Lower leg skin (tissue), 3 donors: ENCODE measurements around the gene TOP2B.

Experiments used
- POLR2A ChIP-seq, 2 donors: fragments of 450-650 bp; IDR thresholded peaks; one replicate each; pipeline ENCODE4 v1.6.1; 2016 to 2017; ENCODE audit warnings: antibody characterized with exemption in 2 of 2, mild to moderate bottlenecking in 1 of 2, moderate library complexity in 1 of 2
- TF ChIP-seq, protein P1 (sequence below), 3 donors: fragments of 450-650 bp; IDR thresholded peaks; one replicate each; pipeline ENCODE4 v1.5.1; 2016; ENCODE audit warnings: antibody characterized with exemption in 3 of 3, mild to moderate bottlenecking in 3 of 3, moderate library complexity in 2 of 3

DNA sequence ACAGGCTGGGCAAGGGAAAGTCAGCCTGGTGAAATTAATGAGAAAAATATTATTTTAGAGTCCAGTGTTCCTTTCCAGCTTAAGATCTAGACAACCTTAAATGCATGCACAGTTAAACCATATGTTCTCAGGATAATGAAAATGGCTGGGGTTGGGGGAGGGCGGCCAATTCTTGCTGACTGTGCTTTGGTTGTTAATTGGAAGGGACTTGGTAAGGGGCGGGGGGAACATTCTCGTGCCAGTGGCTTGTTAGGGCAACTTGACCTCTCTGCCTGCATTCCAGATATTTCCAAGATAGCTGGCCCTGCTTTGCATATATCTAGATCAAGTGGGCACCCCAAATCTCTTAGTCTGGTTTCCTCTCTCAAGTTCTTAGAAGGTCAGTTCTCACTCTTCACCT is 112.5 kb downstream of the TOP2B start:
- TF ChIP-seq, protein P1, sequence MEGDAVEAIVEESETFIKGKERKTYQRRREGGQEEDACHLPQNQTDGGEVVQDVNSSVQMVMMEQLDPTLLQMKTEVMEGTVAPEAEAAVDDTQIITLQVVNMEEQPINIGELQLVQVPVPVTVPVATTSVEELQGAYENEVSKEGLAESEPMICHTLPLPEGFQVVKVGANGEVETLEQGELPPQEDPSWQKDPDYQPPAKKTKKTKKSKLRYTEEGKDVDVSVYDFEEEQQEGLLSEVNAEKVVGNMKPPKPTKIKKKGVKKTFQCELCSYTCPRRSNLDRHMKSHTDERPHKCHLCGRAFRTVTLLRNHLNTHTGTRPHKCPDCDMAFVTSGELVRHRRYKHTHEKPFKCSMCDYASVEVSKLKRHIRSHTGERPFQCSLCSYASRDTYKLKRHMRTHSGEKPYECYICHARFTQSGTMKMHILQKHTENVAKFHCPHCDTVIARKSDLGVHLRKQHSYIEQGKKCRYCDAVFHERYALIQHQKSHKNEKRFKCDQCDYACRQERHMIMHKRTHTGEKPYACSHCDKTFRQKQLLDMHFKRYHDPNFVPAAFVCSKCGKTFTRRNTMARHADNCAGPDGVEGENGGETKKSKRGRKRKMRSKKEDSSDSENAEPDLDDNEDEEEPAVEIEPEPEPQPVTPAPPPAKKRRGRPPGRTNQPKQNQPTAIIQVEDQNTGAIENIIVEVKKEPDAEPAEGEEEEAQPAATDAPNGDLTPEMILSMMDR (IDR thresholded peaks at IDR 0.05): no peak
- TF ChIP-seq POLR2A (IDR thresholded peaks at IDR 0.05): no peak
